NCI-H510A (cell line): ENCODE results near the gene PRRT1B.

Experiments used
- DNase-seq: peaks from one replicate; lab custom pipeline; 2025; lab: John Stamatoyannopoulos, UW

PRRT1B gene

GRCh38 chr9:131580358-131580757 is 35.0 kb downstream of the PRRT1B start:
- no peak for DNase-seq

- no peak for DNase-seq
These were observed 36.7 kb downstream of the PRRT1B start for GRCh38 chr9:131582056-131582455.

GRCh38 chr9:131582466-131583336 is 37.4 kb downstream of the PRRT1B start:
- no peak for DNase-seq

DNA sequence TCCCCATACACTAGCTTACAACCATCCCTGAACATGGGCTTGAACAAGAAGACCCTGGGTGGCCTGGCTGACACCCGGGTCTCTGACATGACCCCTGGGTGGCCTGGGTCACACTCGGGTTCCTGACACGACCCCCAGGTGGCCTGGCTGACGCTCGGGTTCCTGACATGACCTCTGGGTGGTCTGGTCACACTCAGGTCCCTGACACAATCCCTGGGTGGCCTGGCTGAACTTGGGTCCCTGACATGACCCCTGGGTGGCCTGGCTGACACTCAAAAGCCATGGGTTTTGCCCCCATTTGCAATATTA is 38.0 kb downstream of the PRRT1B start:
- no peak for DNase-seq

DNA sequence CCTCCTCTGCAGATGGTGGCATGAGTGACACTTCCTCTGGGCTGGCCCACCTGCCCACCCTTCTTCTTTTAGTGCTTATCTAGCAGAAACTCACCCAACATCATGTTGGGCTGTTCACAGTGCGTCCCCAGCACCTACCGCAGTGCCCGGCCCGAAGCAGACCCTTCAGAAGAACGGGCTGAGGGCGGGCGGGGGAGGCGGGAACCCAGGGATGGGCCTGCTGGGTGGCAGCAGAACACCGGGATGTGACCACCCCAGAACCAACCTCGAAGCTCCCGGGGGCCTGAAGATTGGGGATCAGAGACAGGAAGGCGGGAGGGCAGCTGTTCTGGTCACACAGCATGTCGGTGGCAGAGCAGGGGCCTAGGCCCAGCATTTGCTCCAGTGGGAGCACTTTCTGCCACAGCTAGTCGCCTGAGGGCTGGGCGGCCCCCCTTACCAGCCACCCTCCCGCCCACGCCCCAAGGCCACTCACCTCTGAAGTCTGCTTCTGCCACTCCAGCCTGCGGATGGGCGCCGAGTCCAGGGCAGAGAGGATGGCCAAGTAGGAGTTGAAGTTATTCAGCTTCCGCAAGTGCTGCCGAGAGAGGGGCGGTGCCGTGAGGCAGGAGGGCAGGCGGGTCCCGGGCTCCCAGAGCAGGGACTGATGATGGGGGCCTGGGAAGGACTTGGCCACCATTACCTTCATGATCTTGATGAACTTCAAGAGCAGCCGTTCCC is 38.7 kb downstream of the PRRT1B start:
- no peak for DNase-seq

GRCh38 chr9:131584858-131585257 is 39.5 kb downstream of the PRRT1B start:
- no peak for DNase-seq

DNA sequence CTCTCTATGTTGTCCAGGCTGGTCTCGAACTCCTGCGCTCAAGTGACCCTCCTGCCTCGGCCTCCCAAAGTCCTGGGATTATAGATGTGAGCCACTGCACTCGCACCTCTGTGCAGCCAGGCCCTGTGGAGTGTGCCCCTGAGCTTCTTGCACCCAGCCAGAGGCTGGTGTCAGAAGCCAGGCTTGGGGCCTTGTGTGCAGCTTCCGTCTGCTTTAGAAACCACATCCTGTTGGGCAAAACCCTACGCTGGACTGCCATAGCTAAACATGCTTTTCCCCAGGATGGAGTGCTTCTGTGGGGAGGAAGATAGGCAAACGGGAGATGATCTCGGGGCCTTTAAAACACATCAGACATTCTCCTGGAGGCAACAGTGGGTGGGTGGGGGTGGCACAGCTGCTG is 40.1 kb downstream of the PRRT1B start:
- no peak for DNase-seq

DNA sequence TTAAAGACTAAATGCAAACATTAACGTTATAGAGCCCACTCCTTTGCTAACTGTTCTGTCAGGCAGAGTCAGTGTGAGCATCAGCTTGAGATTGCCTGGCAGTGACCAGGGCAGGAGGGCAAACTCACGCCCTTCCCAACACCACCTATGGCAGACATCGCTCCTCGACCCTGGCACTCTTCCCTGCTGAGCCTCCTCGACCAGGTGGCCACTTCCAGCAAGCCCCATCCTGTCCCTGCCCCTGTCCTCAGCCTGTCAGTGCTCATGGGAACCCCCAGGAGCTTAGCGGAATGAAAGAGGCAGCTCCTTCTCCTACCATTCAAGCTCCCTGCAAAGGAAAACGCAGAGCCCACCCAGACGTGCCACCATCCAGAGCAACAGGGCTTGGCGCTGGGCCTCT is 42.0 kb downstream of the PRRT1B start:
- no peak for DNase-seq

DNA sequence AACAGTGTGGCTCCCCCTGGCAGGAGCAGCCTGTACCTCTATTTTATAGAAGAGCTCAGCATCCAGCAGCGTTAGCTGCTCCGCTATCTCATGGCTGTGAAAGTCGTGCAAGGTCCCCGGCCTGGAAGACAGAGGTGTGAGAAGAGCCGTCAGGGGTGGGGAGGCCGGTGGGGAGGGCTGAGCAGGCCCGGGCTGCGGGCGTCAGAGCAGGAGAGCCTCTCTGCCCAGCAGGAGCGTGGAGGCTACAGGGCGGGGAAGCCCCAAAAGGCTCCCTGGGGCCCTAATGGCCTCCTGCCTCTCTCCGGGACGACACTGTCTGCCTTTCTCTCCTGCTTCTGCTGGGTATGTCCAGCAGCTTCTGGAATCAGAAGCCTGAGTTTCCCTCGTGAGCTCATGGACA is 42.6 kb downstream of the PRRT1B start:
- no peak for DNase-seq

DNA sequence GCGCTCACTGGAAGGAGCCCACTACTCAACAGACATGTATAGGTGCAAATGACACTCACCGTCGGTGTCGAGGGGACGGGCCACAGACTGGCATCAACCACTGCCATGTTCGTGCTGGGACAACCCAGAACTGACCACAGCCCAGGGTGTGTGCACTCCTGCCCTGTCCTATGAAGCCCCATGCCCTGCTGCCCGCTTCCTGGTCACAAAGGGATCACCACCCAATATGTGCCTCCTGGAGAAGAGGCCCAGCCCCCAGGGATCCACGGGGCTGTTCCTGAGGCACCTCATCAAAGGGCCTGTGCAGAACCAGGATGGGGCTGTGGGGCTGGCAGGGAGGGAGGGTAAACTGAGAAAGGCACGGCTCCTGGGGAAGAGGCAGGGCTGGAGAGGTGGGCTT is 43.1 kb downstream of the PRRT1B start:
- no peak for DNase-seq

- no peak for DNase-seq
These were observed 43.9 kb downstream of the PRRT1B start for GRCh38 chr9:131589124-131589711.

DNA sequence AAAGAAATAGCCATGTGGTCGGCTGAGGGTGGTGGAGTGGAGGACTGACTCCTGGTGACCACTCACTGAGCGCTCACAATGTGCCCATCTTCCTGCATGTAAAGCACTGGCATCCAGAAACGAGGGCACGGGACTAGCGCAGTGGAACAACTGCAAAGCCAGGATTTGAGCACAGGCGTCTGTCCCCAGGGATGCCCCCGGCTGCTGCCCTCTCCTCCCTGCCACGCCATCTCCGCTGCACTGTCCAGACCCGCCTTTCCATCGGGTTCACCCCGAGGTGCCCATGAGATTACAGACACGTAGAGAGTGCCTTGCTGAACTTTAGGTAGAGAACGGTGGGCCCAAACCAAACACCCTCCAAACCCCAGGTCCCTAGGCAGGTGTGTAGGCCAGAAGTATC is 44.7 kb downstream of the PRRT1B start:
- DNase-seq: no peak

- no peak for DNase-seq
These were observed 45.1 kb downstream of the PRRT1B start for GRCh38 chr9:131590449-131590848.

DNA sequence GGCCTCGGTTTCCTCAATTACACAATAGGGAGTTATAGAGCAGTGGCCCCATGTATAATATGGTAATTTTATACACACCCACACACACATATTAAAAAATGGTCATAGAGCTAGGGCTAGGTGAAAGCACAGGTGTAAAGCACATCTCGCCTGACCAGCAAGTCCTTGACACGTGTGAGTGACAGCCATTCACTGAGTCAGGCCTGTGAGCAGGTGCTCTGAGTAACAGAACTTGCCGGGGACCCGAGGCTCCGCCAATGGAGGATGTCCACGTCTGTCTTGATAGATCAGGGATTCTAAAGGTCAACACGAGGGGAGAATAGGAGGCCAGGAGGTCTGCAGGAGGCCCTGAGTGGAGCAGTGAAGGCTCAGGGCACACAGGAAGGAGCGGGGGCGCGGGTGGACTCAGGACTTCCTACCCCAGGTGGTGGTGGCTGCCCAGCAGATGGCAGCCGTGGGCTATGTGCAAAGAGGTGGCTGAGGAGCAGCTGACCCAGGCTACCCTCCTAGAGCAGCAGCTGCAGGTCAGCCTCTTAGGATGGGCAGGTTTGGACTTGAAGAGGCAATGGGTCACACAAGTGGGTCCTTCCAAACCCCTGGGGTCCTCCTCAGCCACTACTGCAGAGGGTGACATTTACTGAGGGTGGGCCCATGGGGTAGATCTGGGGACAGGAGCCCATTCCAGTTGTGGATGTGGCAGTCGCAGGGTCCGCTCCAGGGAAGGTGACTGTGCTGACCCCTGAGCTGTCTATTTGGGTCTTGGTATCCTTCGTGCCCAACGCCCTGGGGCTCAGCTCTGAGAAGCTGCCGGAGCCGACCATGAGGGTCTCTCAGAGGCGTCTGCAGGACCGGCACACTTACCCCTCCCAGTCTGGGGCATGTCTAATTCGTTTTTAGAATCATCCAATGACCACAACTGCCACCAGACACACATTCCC is 45.9 kb downstream of the PRRT1B start:
- DNase-seq: peak; percentile 84

GRCh38 chr9:131591845-131592208 is 46.5 kb downstream of the PRRT1B start:
- DNase-seq: no peak

DNA sequence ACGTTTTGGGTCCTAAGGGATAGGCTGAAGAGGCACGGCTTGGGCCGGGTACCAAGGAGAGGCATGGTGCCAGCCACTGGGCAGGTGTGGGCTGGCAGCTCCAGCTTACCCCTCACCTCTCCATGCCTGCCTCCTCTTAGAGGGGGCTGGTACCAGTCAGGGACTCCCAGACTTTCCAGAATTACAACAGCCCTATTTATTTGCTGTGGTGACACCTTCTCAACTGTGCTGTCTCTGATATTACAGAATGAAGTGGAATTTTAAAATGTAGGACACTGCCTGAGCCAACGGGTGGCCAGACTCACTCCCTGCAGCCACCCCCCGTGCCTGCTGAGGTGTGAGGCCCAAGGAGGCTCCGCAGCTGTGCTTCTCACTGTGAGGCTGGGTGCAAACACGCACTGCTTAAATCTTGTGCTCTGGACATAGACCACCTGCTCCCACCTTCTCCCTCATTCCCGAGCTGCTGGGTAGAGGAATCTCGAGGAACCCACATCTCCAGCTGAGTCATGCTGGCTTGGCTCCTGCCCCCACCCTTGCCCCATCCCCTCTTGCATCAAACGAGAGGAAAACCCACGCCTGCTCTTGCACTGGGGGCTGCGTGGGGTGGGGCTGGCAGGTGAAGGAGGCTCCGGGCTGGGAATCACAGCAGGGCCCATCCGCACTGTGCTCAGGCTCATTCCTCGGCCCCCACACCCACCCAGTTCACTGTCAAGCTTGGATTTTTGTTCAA is 47.9 kb downstream of the PRRT1B start:
- DNase-seq: no peak

DNA sequence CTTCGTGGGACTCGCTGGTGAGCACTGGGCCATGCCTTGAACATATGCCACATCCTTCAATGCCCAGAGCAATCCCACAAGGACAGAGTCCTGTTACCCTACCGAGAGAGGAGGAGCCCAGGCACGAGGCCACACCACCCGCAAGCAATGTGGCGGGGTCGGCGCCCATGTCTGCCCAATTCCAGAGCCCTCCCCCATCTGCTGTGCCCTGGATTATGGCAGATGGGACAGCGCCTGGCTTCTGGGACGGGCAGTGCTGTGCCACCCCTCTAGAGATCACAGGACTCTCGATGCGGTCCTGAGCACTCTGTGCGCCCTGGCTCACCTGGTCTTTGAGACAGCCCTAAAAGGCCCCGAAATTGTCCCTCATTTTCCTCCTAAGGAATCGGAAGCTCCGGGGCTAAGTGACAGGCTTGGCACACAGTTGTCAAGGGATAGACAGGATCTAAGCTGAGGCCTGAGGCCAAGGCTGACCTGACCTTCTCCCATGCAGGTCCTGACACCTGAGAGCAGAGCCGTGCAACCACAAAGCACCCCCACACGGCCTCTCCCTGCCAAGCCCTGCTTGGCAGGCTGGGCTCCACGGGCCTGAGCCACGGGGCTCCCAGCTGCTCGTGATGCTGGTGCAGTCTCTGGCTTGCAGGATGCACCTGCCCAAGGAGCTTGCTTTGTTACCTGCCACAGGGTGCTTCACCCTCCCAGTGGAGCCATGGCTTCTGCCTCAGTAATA is 48.8 kb downstream of the PRRT1B start:
- peak; percentile 34 for DNase-seq

DNA sequence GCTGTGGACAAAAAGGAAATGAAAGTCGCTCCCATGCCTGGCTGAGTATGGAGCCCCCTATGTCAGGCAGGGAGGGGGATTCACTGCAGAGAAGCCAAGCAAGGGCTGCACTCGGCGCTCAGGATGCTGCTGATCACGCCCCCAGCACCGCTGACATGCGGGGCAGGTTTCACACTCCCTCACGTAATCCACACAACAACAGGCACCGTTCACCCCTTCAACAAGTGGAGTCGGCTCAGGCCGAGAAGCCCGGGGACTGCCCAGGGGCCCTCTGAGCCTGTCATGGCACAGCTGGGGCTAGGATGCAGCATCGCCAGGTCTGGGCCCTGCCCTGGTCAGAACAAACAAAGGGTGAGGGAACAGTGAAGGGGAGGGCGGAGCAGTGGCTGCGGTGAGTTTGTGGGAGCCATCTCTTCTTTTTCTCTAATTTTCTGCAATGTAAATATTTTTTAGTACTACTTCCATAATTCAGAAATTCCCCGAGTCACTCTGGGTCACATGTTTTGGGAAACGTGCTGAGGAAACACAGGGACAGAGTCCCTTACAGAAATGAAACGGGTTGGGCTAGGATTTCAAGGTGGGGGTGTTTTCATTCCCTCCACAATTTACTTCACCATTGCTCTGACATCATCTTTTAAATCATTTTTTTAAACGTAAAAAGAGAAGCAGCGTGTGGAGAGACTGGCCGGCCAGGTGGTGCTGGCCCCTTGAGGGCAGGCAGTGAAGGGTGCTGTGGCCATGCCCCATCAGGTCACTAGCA is 49.8 kb downstream of the PRRT1B start:
- DNase-seq: no peak

DNA sequence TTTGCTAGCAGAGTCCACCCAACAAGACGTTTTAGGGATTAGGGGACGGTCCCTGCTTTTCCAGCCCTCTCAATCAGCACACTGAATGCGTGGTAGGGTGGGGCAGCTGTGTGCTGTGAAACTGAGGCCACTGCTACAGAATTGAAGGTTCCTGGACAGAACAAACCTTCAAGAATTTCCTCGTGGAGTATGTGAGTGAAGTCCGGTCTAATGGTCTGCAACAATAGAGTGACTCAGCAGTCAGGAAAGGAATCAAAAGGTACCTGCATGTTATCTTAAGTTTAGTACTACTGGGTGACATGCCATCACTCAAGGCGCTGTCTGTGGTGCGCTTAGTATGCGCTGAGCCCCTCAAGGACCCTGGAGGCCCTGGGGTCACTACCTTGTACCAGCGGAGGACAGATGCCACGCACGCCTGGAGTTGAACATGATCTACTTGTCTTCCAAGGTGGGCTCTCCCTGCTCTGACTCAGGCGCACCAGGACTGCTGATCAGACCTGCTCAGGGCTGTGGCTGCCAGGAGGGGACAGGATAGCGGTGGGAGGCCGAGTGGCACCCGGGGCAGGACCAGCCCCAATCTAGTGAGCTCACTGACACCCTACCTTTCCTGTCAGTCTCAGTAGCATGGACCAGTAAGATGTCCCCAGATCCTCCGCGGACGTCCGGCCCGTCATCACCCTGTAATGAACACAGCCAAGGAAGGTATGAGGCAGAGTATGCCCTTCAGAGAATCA is 50.5 kb downstream of the PRRT1B start:
- no peak for DNase-seq

- no peak for DNase-seq
These were observed 51.1 kb downstream of the PRRT1B start for GRCh38 chr9:131596430-131596743.
